HS-27A (cell line): ENCODE data around the gene PPP1R9B.
A peak's percentile ranks its signal among the peaks of the same experiment; 100 is the strongest.

Experiments used
- DNase-seq: peaks from one replicate; pipeline ENCODE4 v3.0.0-alpha.2; 2012; ENCODE audit warnings: low read depth, missing footprints

The PPP1R9B gene

DNA sequence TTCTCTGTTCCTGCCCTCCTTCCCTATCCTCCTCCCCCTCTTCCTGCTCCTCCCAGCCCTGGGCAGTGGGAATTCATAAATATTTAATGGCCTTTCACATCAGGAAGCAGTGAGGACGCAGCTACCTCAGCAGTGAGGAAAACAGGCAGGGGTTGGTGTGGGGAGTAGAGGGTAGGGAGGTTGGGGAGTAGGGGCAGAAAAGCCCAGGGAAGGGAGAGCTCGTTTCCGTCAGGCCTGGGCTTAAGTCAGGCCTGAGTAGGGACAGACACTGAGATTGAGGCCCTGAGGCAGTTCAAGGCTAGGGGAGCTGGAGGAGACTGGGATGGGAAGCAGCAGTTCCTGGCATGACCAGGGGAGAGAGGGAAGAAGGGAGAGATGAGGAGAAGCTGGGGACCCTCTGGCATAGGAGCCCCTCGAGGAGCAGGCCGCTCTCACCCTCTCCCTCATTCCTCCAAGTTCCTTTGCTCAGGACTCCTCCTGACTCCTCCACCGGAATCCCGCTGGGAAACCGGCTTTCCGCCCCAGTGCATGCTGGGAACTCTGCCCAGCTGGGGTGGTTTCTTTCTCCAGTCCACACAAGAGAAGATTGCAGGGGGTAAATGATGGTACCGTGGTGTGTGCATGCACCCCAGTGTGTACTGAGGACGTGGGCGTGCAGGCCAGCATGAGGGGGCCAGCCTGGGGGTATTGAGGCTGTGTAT, 26.7 kb downstream of the PPP1R9B start:
- no peak for DNase-seq

DNA sequence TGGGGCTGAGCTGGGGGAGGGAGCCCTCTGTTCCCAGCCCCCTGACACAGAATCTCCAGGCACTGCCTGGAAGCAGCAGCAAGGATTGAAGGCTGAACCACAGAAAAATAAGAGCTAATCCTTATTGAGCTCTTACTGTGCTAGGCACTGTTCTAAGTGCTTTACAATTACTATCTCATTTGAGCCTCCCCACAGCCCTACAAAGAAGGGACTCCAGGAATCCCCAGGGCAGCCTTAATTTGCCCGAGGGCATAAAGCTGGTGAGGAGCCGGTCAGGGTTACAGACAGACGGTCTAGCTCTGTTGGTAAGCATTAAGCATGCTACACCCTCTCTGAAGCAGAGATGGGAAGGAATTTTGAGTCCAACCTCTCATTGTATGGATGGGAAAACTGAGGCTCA, 27.5 kb downstream of the PPP1R9B start:
- no peak for DNase-seq

- no peak for DNase-seq
These were observed 29.8 kb downstream of the PPP1R9B start for GRCh38 chr17:50120475-50121253.

GRCh38 chr17:50118828-50119218, 31.7 kb downstream of the PPP1R9B start:
- no peak for DNase-seq

DNA sequence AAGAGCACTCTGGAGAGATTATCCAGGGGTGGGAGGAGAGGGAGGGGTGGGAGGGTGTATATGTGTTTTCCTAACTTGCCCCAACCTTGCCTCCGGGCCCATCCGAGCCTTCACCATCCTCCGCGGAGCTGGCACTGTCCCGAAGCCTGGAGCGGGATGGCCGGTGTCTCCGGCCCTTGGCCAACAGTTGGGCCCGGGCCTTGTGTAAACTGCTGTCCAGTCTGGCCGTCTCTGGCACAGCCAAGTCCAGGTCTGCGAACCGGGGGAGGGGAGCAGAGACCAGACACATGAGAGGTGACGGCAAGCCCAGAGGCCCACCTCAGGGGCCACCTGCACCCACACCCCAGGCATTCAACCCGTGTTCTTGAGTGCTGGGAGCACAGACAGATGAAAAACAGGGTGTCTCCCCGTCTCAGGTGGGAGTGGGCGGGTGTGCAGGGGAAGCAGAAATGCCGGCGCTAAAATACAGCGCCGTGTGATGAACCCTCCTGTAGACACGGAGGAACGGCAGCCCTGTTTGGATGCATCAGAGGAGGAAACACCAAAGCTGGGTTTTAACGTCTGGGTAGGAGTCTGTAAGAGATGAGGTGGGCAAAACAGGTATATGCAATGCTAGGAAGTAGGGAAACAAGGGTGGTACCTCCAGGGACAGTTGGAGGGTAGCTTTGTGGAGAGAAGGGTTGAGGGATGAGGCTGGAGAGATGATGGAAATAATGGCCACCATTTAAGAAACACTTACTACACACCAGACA, 32.2 kb downstream of the PPP1R9B start:
- DNase-seq: no peak

DNA sequence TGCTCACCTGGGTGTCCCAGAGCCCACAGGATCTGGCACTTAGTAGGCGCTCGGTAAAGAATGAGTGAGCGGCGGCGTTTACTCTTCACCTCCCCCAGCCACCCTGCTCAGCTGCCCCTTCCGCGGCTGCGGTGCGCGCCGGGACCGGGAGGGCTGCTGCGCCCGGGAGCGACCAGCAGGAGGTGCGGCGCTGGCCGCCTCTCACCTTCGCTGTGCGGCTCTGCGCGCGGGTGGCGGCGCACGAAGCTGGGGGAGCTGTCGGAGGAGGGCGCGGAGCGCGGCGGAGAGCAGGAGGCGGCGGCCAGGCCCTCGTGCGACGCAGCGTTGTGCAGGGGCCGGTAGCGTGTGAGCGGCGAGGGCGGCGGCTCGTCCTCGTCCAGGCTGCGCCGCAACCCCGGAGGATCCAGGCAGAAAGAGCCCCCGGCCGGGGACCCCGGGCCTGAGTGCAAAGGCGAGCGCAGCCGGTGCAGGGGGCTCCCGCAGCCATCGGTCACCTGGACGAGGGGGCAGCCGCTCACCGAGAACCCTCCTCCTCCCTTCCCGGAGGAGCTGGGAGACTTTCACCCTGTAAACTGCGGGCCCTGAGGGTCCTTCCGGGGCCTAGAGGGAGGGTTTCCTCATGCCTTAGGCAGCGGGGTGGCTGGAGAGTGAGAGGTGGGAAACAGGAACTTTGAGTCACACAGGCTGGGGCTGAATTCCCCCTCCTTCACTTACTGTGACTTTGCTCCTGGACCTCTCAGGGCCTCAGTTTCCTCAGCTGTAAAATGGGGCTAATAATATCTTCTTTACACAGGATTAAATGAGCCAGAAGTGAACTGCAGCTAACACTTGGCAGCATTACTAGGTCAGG, 33.0 kb downstream of the PPP1R9B start:
- DNase-seq: no peak

DNA sequence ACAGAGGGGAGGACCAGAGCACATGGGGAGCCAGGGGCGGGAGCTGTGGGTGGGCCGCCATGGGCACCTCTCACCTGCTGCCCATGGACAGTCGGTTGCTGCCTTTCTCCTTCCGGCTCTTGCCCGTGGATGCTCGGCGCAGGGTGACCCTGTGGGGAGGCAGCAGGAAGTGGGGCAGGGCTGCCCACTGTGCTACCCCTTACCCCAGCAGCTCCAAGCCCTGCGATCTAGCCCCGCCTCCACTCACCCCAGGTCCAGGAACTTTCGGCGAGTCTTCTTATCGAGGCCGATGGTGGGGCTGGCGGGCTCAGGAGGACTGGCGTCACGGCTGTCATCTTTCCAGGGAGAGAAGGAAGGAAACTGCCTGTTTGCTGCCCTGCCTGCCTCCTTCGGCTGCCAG, 34.7 kb downstream of the PPP1R9B start:
- no peak for DNase-seq

DNA sequence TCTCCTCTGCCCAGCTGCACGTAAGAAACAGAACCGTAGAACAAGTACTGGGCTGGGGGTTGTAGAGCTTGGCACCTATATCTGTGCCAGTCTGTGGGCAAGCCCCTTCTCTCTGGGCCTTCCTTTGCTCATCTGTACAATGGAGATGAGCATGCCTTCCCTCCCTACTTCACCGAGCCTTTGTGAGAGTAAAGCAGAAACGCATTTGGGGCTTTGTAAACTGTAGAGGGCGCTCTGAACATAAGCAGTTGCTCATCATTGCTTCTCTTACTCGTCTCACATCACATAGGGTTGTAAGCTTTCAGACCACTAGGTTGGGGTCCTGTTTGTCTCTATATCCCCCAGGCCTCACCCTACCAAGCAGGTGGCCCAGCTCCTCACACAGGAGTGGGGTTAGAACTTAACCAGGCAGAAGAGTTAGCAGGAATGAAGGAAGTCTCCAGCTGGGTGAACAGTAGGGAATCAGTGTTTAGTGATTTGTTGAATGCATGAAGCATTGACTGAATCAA, 35.6 kb downstream of the PPP1R9B start:
- DNase-seq: peak; percentile 33

- DNase-seq: no peak
These were observed 36.1 kb downstream of the PPP1R9B start for GRCh38 chr17:50114401-50114800.

- DNase-seq: no peak
These were observed 36.7 kb downstream of the PPP1R9B start for GRCh38 chr17:50113624-50114320.

- no peak for DNase-seq
These were observed 37.8 kb downstream of the PPP1R9B start for GRCh38 chr17:50112694-50113093.

- DNase-seq: no peak
These were observed 38.5 kb downstream of the PPP1R9B start for GRCh38 chr17:50111673-50112655.

DNA sequence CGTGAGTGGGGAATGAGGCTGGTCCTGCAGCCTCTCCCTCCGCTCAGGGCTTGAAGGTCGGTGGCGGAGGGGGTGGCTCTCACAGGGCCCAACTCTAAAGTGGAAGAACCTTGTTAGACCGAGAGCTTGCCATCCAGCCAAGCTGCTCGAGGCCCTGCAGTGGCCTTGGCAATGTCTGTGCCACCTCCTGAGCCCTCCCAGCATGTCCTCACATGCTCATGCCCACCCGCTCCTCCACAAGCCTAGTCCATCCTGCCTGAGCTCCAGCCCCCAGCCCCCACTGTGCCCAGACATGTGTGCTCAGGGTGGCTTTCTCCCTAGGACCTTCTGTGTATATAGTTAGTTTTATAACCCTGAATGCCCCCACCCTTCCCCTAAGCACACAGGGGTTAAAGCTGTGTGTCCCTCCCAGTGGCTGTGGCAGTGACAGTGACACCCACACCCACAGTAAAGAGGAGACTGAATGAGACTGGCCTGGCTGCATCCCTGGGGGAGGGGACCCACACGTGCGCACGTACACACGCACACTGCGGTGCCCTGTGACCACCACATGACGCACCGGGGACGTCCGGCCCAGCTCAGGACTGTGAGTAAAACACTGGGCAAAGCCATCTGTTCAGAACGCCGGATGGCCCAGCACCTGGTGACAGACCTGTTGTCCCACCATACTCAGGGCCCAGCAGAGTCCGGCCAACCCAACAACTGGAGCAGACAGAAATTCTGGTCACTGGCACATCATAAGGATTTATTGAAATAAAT, 39.7 kb downstream of the PPP1R9B start:
- DNase-seq: no peak

- no peak for DNase-seq
These were observed 40.7 kb downstream of the PPP1R9B start for GRCh38 chr17:50109785-50110184.

DNA sequence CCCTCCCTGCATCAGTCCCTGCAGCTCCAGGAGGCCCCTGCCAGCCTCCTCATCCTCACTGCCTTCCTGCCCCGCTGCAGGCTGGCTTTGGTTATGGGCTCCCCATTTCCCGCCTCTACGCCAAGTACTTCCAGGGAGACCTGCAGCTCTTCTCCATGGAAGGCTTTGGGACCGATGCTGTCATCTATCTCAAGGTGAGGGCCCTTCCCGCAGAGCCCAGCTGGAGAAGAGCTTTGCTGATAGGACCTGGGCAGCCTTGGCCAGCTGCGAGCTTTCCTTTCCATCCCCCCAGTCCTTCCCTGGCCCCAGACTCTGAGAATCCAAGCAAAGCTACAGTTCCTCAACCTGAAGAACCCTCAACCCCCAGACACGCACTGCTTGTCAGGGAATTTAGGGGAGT, 41.3 kb downstream of the PPP1R9B start:
- DNase-seq: no peak

DNA sequence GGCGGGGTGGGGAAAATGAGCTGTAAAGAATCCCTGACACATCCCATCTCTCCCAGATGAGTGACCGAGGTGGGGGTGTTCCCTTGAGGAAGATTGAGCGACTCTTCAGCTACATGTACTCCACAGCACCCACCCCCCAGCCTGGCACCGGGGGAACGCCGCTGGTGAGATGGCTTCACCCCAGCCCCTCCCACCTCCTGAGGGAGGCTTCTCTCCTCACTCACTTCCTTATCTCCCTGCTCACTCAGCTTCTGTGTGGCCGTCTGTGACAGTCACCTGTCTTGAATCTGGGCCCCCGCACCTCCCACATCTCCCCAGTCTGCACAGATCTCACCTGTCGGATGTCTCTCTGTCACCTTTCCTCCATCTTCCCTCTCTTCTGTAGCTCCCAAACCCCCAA, 41.9 kb downstream of the PPP1R9B start:
- DNase-seq: no peak

- peak; percentile 31 for DNase-seq
These were observed 42.6 kb downstream of the PPP1R9B start for GRCh38 chr17:50107790-50108414.

DNA sequence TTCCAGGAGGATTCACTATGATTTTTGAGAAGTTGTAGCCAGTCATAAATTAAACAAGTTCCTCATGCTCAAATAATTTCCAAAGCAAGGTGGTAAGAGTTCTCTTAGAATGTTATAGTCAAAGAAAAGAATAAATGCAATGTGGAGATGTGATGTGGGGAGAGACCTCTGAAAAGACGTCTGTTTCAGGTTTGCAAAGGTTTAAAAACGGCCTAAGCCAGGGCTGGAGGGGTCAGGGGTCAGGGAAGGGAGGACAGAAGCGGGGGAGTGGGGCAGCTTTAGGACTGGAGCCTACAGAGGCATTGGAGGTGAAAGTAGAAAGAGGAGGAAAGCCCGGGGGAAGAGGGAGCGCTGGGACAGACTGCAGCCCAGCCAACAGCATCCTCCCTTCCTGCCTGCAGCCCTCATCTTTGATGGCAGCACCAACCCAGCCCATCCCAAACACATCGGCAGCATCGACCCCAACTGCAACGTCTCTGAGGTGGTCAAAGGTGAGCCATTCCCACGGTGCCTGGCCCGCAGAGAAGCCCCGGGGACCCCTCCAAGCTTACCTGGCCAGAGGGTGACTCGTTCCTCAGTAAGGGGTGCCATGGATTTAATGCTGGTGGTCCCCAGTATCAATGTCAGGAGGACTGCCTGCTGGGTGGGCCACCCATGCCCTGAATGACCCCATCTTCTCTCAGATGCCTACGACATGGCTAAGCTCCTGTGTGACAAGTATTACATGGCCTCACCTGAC, 43.9 kb downstream of the PPP1R9B start:
- no peak for DNase-seq
